ENCODE data around the gene NEK7.
A peak's percentile ranks its signal among the peaks of the same experiment; 100 is the strongest.
"Not testable (repeated sequence)": the region's sequence is repeated elsewhere in the genome, so short reads cannot be mapped to it uniquely, and the experiment has no call there.

Gene NEK7

GRCh38 chr1:198125995-198126735, 30.6 kb upstream of the NEK7 start:
- no peak for DNase-seq (ENCODE audit: low spot score)
- TF ChIP-seq, protein P1, sequence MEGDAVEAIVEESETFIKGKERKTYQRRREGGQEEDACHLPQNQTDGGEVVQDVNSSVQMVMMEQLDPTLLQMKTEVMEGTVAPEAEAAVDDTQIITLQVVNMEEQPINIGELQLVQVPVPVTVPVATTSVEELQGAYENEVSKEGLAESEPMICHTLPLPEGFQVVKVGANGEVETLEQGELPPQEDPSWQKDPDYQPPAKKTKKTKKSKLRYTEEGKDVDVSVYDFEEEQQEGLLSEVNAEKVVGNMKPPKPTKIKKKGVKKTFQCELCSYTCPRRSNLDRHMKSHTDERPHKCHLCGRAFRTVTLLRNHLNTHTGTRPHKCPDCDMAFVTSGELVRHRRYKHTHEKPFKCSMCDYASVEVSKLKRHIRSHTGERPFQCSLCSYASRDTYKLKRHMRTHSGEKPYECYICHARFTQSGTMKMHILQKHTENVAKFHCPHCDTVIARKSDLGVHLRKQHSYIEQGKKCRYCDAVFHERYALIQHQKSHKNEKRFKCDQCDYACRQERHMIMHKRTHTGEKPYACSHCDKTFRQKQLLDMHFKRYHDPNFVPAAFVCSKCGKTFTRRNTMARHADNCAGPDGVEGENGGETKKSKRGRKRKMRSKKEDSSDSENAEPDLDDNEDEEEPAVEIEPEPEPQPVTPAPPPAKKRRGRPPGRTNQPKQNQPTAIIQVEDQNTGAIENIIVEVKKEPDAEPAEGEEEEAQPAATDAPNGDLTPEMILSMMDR (IDR thresholded peaks at IDR 0.05; ENCODE audit: extremely low read depth, missing control alignments), result no peak

- DNase-seq (ENCODE audit: low spot score), result no peak
- TF ChIP-seq, protein P1 (IDR thresholded peaks at IDR 0.05; ENCODE audit: extremely low read depth, missing control alignments), result no peak
Observed at GRCh38 chr1:198128533-198128932, 28.3 kb upstream of the NEK7 start.

- DNase-seq (ENCODE audit: low spot score), result not testable (repeated sequence)
Observed at GRCh38 chr1:198130053-198130452, 26.7 kb upstream of the NEK7 start.

DNA sequence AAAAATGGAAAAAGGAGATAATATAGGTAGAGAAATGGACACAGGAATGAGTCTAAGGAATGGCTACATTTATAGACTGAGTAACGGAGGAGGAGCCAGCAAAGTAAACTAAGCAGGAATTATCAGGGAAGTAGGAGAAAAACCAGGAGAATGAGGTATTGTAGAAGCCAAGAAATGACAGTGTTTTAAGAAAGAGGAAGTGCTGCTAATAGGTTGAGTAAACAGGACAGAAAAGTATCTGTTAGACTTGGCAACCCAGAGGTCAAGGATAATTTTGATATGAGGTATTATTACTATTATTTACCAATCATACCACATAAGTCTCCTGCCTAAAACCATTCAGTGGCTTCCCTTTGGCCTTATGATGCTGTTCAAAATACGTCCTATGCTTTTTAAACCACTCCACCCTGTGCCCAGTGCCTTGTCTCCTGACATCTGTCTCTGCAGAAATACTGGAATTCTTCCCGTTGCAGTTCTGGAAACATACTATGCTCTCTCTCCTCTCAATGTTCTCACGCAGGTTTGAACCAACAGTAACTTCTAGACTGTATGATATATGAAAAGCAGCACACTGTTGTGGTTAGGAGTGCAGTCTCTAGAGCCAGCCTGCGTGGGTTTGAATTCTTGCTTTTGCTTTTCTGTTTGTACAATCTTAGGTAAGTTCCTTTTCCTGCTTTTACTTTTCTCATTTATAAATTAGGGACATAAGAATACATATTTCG, 24.6 kb upstream of the NEK7 start:
- DNase-seq (ENCODE audit: low spot score), result peak; percentile 7
- TF ChIP-seq, protein P1 (IDR thresholded peaks at IDR 0.05; ENCODE audit: extremely low read depth, missing control alignments), result no peak

- no peak for DNase-seq (ENCODE audit: low spot score)
- TF ChIP-seq, protein P1 (IDR thresholded peaks at IDR 0.05; ENCODE audit: extremely low read depth, missing control alignments), result no peak
Observed at GRCh38 chr1:198134252-198134651, 22.5 kb upstream of the NEK7 start.

DNA sequence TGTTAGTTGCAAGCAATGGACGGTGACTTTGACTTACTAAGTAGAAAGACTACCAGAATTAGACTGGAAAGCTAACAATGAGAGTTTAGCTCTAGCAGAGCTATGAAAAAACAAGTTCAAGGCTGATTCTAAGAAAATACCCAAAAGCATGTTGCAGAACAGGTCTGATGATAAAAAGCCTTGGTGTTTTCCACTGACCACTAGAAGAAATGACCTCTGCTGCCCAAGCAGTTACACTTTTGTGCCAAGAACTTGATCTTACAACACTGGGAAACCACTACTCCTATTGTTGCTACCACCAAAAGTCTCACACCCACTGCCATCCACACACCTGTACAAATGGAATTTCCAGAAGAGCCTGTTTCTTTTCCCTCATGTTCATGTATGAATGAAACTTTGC, 21.4 kb upstream of the NEK7 start:
- DNase-seq (ENCODE audit: low spot score), result no peak
- TF ChIP-seq, protein P1 (IDR thresholded peaks at IDR 0.05; ENCODE audit: extremely low read depth, missing control alignments), result no peak

DNA sequence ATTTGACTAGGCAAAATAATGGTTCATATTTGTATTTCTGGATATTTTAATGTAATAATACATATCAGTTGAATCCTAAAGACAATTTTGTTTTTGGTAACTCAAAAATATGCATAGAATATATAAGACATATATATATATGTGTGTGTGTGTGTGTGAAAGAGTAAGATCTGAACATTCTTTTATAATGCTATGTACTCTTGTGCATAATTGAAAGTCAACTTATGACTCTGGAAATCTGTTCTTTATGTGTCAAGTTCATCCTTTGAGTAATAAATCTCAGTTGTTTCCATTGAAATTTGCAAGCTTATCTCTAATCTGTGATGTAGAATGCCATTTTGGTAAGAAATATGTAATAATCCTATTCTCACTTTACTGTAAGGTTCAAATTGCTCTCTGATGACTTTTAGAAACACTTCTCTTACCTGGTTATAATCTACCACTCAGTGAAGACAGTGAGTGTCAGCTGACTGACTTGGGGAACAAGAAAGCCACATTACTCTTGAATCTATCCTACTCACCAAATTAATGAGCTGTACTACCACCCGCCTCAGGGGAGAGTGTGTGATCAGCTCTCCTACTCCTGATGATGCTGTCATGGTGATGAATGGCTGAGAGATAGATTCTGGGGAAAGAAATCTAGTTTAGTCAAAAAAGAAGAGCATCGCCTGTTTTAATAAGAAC, 15.0 kb upstream of the NEK7 start:
- TF ChIP-seq, protein P1 (IDR thresholded peaks at IDR 0.05; ENCODE audit: extremely low read depth, missing control alignments), result no peak
- DNase-seq (ENCODE audit: low spot score), result no peak

Measured in GM20000 (cell line).